T-cell (primary cell): ENCODE results near the gene TCFL5. TPM values are rescaled to one million over a fixed set of nuclear protein-coding genes. Genes with fewer than 3 reads are reported as not detected.

Experiments
- ATAC-seq, 4 experiments: fragments of 200-7000 bp in 3 of 4; fragments of 150-1000 bp in 1 of 4; cut with Tn5 transposase; replicated peaks in 1 of 4; 1 replicate in 3 of 4; 2 replicates in 1 of 4; pipeline ENCODE4 v1.10.0; 2021; ENCODE audit warnings: moderate library complexity in 3 of 4, mild to moderate bottlenecking in 2 of 4, moderate number of reproducible peaks in 1 of 4
- CTCF ChIA-PET, 2 donors: fragments of 300-600 bp; sonication (Branson Sonifier 250); formaldehyde crosslinking; loops; one replicate each; lab custom pipeline; 2022; ENCODE audit warnings: antibody characterized with exemption in 2 of 2; lab: Charles Lee
- POLR2A ChIA-PET, 2 donors: fragments of 300-600 bp; sonication (Branson Sonifier 250); formaldehyde crosslinking; loops; one replicate each; lab custom pipeline; 2022; ENCODE audit warnings: antibody characterized with exemption in 2 of 2; lab: Charles Lee
- DNase-seq, 35 experiments: peaks; one replicate each; pipeline versions ENCODE4 v3.0.0 to v3.0.0-alpha.2; 2013 to 2023
- H3K27ac ChIP-seq: one replicate; pipeline ENCODE4 v1.5.1; 2013; ENCODE audit warnings: low read length
- H3K27me3 ChIP-seq, 2 experiments: replicated peaks in 1 of 2; 1 replicate in 1 of 2; 2 replicates in 1 of 2; pipeline versions ENCODE4 v1.6.1 to v1.7.0; 2013; ENCODE audit warnings: low read length in 1 of 2, mixed read lengths in 1 of 2; ENCODE audit not compliant: control insufficient read depth in 2 of 2, insufficient read depth in 2 of 2; ENCODE audit errors: extremely low read depth in 1 of 2
- H3K36me3 ChIP-seq, 2 donors: 1 replicate in 1 of 2; 2 replicates in 1 of 2; pipeline versions ENCODE4 v1.6.1 to v1.7.0; 2013; ENCODE audit warnings: low read length in 1 of 2; ENCODE audit not compliant: control insufficient read depth in 2 of 2, insufficient read depth in 1 of 2; ENCODE audit errors: extremely low read depth in 1 of 2
- H3K4me1 ChIP-seq, 2 experiments: 1 replicate in 1 of 2; 2 replicates in 1 of 2; pipeline versions ENCODE4 v1.6.1 to v1.7.0; 2013; ENCODE audit warnings: low read length in 2 of 2, mixed read lengths in 1 of 2; ENCODE audit not compliant: insufficient read depth in 2 of 2, control insufficient read depth in 1 of 2; ENCODE audit errors: extremely low read depth in 1 of 2
- H3K4me3 ChIP-seq, 2 donors: 1 replicate in 1 of 2; 2 replicates in 1 of 2; pipeline versions ENCODE4 v1.5.1 to v1.7.0; 2013; ENCODE audit warnings: mild to moderate bottlenecking in 2 of 2, low read length in 1 of 2, moderate library complexity in 1 of 2; ENCODE audit not compliant: control insufficient read depth in 1 of 2; ENCODE audit errors: extremely low read depth in 1 of 2
- H3K9me3 ChIP-seq: 2 replicates; pipeline ENCODE4 v1.7.0; 2013
- H3K27ac Mint-ChIP-seq, 2 donors: one replicate each; pipeline ENCODE4 v1.8.0; 2020 to 2021; ENCODE audit warnings: mild to moderate bottlenecking in 2 of 2, mixed read lengths in 2 of 2
- H3K27me3 Mint-ChIP-seq, 2 donors: one replicate each; pipeline ENCODE4 v1.8.0; 2021 to 2022; ENCODE audit warnings: mixed read lengths in 2 of 2
- H3K36me3 Mint-ChIP-seq: one replicate; pipeline ENCODE4 v1.8.0; 2021; ENCODE audit warnings: mixed read lengths
- H3K4me1 Mint-ChIP-seq, 3 donors: one replicate each; pipeline ENCODE4 v1.8.0; 2020 to 2022; ENCODE audit warnings: mixed read lengths in 3 of 3, mild to moderate bottlenecking in 1 of 3
- H3K4me3 Mint-ChIP-seq, 3 donors: one replicate each; pipeline ENCODE4 v1.8.0; 2020 to 2022; ENCODE audit warnings: mild to moderate bottlenecking in 3 of 3, mixed read lengths in 3 of 3, moderate library complexity in 3 of 3
- H3K9me3 Mint-ChIP-seq, 3 donors: one replicate each; pipeline ENCODE4 v1.8.0; 2020 to 2022; ENCODE audit warnings: mixed read lengths in 3 of 3
- WGBS: methylation state at CpG from one replicate; pipeline ENCODE4 v1.1.5; 2013; ENCODE audit warnings: missing lambda C conversion rate; ENCODE audit not compliant: insufficient coverage; 5-methylcytosine and 5-hydroxymethylcytosine counted together
- total RNA-seq, 35 experiments: library from RNA in 6 of 35; stranded (reverse) in 6 of 35; fragments of 120-200 nt in 1 of 35; gene quantifications; one replicate each; pipeline versions ENCODE4 v1.2.1 to v1.2.4 and lab custom pipeline; 2013 to 2026

Gene TCFL5
- total RNA-seq, 5 donors from 2014 or later (not counting 1 experiment from before 2014, with no cell fraction given), result 5.0 to 12.7 (median 8.5) TPM

GRCh38 chr20:62836967-62837490 lies 24.6 kb downstream of the TCFL5 start:
- CTCF ChIA-PET, result no interaction called here
- H3K27me3 Mint-ChIP-seq, result no peaks in the 10 kb centered on the region
- 89% methylated on average over 17 of the region's 19 CpGs for WGBS
- no peak overlapping the region for H3K4me3 ChIP-seq
- peaks cover 0 to 11% of the 10 kb centered on the region in 2 experiments for H3K4me1 ChIP-seq
- POLR2A ChIA-PET, result no interaction called here
- H3K36me3 Mint-ChIP-seq, result peaks cover 4% of the 10 kb centered on the region
- H3K9me3 Mint-ChIP-seq, result no peaks in the 10 kb centered on the region
- no peaks in the 10 kb centered on the region for H3K36me3 ChIP-seq
- peaks cover 0 to 37% of the 10 kb centered on the region in 2 experiments for H3K27me3 ChIP-seq
- peaks cover 0 to 9% (median 0%) of the 10 kb centered on the region in 3 donors for H3K4me1 Mint-ChIP-seq
- no peaks in the 10 kb centered on the region for H3K9me3 ChIP-seq
- DNase-seq, result no peak
- ATAC-seq, result no peak
- no peak overlapping the region for H3K27ac Mint-ChIP-seq
- no peak overlapping the region for H3K4me3 Mint-ChIP-seq
- no peak overlapping the region for H3K27ac ChIP-seq

- ChIA-PET CTCF (no interaction called here), POLR2A (no interaction called here)
- ATAC-seq, result no peak
- no peak overlapping the region for H3K27ac Mint-ChIP-seq
- Histone ChIP-seq H3K27ac (no peak overlapping the region), H3K4me3 (no peak overlapping the region), H3K27me3 (peaks cover 0 to 38% of the 10 kb centered on the region in 2 experiments), H3K4me1 (peaks cover 0 to 14% of the 10 kb centered on the region in 2 experiments), H3K36me3 (no peaks in the 10 kb centered on the region), H3K9me3 (no peaks in the 10 kb centered on the region)
- peaks cover 0 to 14% (median 0%) of the 10 kb centered on the region in 3 donors for H3K4me1 Mint-ChIP-seq
- H3K36me3 Mint-ChIP-seq, result peaks cover 2% of the 10 kb centered on the region
- no peak overlapping the region for H3K4me3 Mint-ChIP-seq
- WGBS, result 76% methylated on average over 45 of the region's 52 CpGs
- no peaks in the 10 kb centered on the region for H3K27me3 Mint-ChIP-seq
- H3K9me3 Mint-ChIP-seq, result no peaks in the 10 kb centered on the region
- DNase-seq, result peak in 1 of 35 experiments; percentile 19
Observed at GRCh38 chr20:62835931-62836861, 25.4 kb downstream of the TCFL5 start.

- peaks cover 0 to 14% of the 10 kb centered on the region in 2 experiments for H3K4me1 ChIP-seq
- 87% methylated on average over 17 of the region's 24 CpGs for WGBS
- Mint-ChIP-seq H3K9me3 (no peaks in the 10 kb centered on the region), H3K4me1 (peaks cover 0 to 14% (median 0%) of the 10 kb centered on the region in 3 donors), H3K36me3 (no peaks in the 10 kb centered on the region), H3K27ac (no peak overlapping the region), H3K27me3 (no peaks in the 10 kb centered on the region), H3K4me3 (no peak overlapping the region)
- no peaks in the 10 kb centered on the region for H3K36me3 ChIP-seq
- H3K27me3 ChIP-seq, result peaks cover 0 to 41% of the 10 kb centered on the region in 2 experiments
- no peaks in the 10 kb centered on the region for H3K9me3 ChIP-seq
- no peak for DNase-seq
- CTCF ChIA-PET, result no interaction called here
- no peak overlapping the region for H3K4me3 ChIP-seq
- no peak for ATAC-seq
- no peak overlapping the region for H3K27ac ChIP-seq
- POLR2A ChIA-PET, result no interaction called here
Observed at GRCh38 chr20:62834967-62835730, 26.5 kb downstream of the TCFL5 start.

- no peak overlapping the region for H3K27ac ChIP-seq
- Mint-ChIP-seq H3K36me3 (no peaks in the 10 kb centered on the region), H3K27ac (no peak overlapping the region), H3K9me3 (no peaks in the 10 kb centered on the region), H3K4me3 (no peak overlapping the region), H3K27me3 (no peaks in the 10 kb centered on the region), H3K4me1 (peaks cover 0 to 14% (median 0%) of the 10 kb centered on the region in 3 donors)
- H3K4me1 ChIP-seq, result peaks cover 0 to 14% of the 10 kb centered on the region in 2 experiments
- ATAC-seq, result no peak
- H3K4me3 ChIP-seq, result no peak overlapping the region
- ChIA-PET POLR2A (no interaction called here), CTCF (no interaction called here)
- DNase-seq, result no peak
- H3K36me3 ChIP-seq, result no peaks in the 10 kb centered on the region
- WGBS, result 84% methylated on average over 11 of the region's 14 CpGs
- H3K9me3 ChIP-seq, result no peaks in the 10 kb centered on the region
- peaks cover 0 to 37% of the 10 kb centered on the region in 2 experiments for H3K27me3 ChIP-seq
Observed at GRCh38 chr20:62832951-62833391, 28.7 kb downstream of the TCFL5 start.

- peak in 3 of 4 experiments; percentile 45 to 66 (median 62) for ATAC-seq
- DNase-seq, result peak in 11 of 35 experiments; percentile 6 to 58 (median 29)
- Mint-ChIP-seq H3K4me1 (peaks cover 0 to 14% (median 0%) of the 10 kb centered on the region in 3 donors), H3K9me3 (no peaks in the 10 kb centered on the region), H3K4me3 (no peak overlapping the region), H3K27me3 (no peaks in the 10 kb centered on the region), H3K36me3 (no peaks in the 10 kb centered on the region), H3K27ac (no peak overlapping the region)
- Histone ChIP-seq H3K27ac (no peak overlapping the region), H3K4me3 (no peak overlapping the region), H3K27me3 (peaks cover 0 to 33% of the 10 kb centered on the region in 2 experiments), H3K4me1 (peaks cover 0 to 14% of the 10 kb centered on the region in 2 experiments), H3K36me3 (no peaks in the 10 kb centered on the region), H3K9me3 (no peaks in the 10 kb centered on the region)
- POLR2A ChIA-PET, result no interaction called here
- CTCF ChIA-PET, result no interaction called here
- WGBS, result 62% methylated on average over 20 of the region's 22 CpGs
Observed at GRCh38 chr20:62832212-62832922, 29.3 kb downstream of the TCFL5 start.

- no peak for DNase-seq
- Histone ChIP-seq H3K27ac (no peak overlapping the region), H3K36me3 (no peaks in the 10 kb centered on the region), H3K27me3 (peaks cover 0 to 28% of the 10 kb centered on the region in 2 experiments), H3K4me1 (peaks cover 0 to 14% of the 10 kb centered on the region in 2 experiments), H3K9me3 (no peaks in the 10 kb centered on the region), H3K4me3 (no peak overlapping the region)
- Mint-ChIP-seq H3K27ac (no peak overlapping the region), H3K4me3 (no peak overlapping the region), H3K9me3 (no peaks in the 10 kb centered on the region), H3K27me3 (no peaks in the 10 kb centered on the region), H3K4me1 (peaks cover 0 to 14% (median 0%) of the 10 kb centered on the region in 3 donors), H3K36me3 (no peaks in the 10 kb centered on the region)
- 83% methylated on average over 5 of the region's 10 CpGs for WGBS
- no peak for ATAC-seq
- POLR2A ChIA-PET, result no interaction called here
- CTCF ChIA-PET, result no interaction called here
Observed at GRCh38 chr20:62831854-62832211, 29.8 kb downstream of the TCFL5 start.
